Measurements from ENCODE around the gene SLC29A1.

DNA sequence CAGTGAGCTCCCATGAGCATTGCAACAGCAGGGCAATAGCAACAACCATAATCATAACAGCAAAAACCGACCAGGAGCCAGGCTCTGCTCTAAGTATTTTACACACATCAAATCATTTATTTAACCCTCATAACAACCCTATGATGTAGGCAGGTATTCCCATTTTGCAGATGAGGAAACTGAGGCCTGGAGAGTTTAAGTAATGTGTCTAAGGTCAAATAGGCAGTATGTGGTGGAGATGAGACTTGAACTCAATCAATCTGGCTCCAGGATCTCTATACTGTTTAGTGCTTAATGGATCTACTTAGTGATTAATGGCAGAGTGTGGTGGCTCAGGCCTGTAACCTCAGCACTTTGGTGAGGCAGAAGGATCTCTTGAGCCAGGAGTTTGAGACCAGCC is 50.2 kb downstream of the SLC29A1 start:
- TF ChIP-seq, protein P1, sequence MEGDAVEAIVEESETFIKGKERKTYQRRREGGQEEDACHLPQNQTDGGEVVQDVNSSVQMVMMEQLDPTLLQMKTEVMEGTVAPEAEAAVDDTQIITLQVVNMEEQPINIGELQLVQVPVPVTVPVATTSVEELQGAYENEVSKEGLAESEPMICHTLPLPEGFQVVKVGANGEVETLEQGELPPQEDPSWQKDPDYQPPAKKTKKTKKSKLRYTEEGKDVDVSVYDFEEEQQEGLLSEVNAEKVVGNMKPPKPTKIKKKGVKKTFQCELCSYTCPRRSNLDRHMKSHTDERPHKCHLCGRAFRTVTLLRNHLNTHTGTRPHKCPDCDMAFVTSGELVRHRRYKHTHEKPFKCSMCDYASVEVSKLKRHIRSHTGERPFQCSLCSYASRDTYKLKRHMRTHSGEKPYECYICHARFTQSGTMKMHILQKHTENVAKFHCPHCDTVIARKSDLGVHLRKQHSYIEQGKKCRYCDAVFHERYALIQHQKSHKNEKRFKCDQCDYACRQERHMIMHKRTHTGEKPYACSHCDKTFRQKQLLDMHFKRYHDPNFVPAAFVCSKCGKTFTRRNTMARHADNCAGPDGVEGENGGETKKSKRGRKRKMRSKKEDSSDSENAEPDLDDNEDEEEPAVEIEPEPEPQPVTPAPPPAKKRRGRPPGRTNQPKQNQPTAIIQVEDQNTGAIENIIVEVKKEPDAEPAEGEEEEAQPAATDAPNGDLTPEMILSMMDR (IDR thresholded peaks at IDR 0.05), result no peak
- TF ChIP-seq POLR2AphosphoS5 (IDR thresholded peaks at IDR 0.05), result no peak

Measured in prostate gland (tissue), 2 donors.